Activated naive CD8-positive, alpha-beta T cell treated with anti-CD3 and anti-CD28 coated beads, Interleukin-2, amount 50 U/mL, for 24 hours (primary cell): ENCODE measurements around the gene RDH5.

Source experiments
- ATAC-seq: fragments of 150-1000 bp; cut with Tn5 transposase; one replicate; pipeline ENCODE4 v1.10.0; 2021
- DNase-seq: peaks from one replicate; pipeline ENCODE4 v3.0.0; 2021
- H3K27ac Mint-ChIP-seq: one replicate; pipeline ENCODE4 v1.8.0; 2021; ENCODE audit warnings: mild to moderate bottlenecking, mixed read lengths
- H3K27me3 Mint-ChIP-seq: one replicate; pipeline ENCODE4 v1.8.0; 2021; ENCODE audit warnings: mixed read lengths
- H3K36me3 Mint-ChIP-seq: one replicate; pipeline ENCODE4 v1.8.0; 2021; ENCODE audit warnings: low read depth, mixed read lengths
- H3K4me1 Mint-ChIP-seq: one replicate; pipeline ENCODE4 v1.8.0; 2021; ENCODE audit warnings: mixed read lengths
- H3K4me3 Mint-ChIP-seq: one replicate; pipeline ENCODE4 v1.8.0; 2021; ENCODE audit warnings: mild to moderate bottlenecking, moderate library complexity, mixed read lengths
- H3K9me3 Mint-ChIP-seq: one replicate; pipeline ENCODE4 v1.8.0; 2021; ENCODE audit warnings: mixed read lengths

RDH5 gene

DNA sequence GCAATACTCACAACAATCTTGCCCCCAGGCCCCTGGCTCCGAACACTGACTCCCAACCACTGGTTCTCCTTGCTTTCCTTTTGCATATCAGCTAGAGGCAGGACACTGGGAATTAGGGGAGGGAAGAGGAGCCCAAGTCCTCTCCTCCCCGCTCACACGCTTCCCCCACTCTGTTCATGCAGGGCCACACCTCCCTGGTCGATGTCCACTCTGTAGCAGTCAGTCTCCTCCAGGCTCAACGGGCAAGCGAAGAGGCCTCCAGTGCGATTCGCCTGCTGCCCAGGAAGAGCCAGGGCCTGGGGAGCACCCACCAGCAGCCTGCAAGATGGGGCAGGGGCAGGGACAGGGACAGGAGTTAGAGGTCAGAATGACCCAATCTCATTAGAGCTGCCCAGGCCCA is 17.3 kb upstream of the RDH5 start:
- Mint-ChIP-seq H3K4me3 (no peak overlapping the region), H3K36me3 (no peaks in the 10 kb centered on the region), H3K4me1 (peaks cover 6% of the 10 kb centered on the region), H3K9me3 (no peaks in the 10 kb centered on the region), H3K27me3 (peaks cover 14% of the 10 kb centered on the region), H3K27ac (no peak overlapping the region)
- no peak for DNase-seq
- no peak for ATAC-seq

DNA sequence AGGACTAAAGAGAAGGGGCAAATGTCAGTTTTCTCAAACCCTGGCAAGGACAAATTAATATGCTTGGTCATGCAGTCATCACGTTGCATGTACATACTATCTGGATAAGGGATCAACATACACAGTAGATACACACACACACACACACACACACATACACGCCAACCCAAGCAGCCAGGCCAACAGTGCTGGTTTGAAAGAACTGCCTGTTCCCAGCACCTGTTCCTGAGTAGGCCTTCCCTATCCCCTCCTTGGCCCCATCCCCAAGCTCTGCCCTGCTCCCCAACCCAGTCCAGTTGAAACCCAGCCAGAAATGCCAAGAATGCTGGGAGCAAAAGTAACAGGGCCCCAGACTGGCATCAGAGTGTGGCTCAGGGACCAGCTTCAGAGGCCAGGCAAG is 16.9 kb upstream of the RDH5 start:
- Mint-ChIP-seq H3K4me1 (peaks cover 10% of the 10 kb centered on the region), H3K27ac (no peak overlapping the region), H3K27me3 (peaks cover 17% of the 10 kb centered on the region), H3K9me3 (no peaks in the 10 kb centered on the region), H3K4me3 (no peak overlapping the region), H3K36me3 (no peaks in the 10 kb centered on the region)
- ATAC-seq (no peak), DNase-seq (no peak)

DNA sequence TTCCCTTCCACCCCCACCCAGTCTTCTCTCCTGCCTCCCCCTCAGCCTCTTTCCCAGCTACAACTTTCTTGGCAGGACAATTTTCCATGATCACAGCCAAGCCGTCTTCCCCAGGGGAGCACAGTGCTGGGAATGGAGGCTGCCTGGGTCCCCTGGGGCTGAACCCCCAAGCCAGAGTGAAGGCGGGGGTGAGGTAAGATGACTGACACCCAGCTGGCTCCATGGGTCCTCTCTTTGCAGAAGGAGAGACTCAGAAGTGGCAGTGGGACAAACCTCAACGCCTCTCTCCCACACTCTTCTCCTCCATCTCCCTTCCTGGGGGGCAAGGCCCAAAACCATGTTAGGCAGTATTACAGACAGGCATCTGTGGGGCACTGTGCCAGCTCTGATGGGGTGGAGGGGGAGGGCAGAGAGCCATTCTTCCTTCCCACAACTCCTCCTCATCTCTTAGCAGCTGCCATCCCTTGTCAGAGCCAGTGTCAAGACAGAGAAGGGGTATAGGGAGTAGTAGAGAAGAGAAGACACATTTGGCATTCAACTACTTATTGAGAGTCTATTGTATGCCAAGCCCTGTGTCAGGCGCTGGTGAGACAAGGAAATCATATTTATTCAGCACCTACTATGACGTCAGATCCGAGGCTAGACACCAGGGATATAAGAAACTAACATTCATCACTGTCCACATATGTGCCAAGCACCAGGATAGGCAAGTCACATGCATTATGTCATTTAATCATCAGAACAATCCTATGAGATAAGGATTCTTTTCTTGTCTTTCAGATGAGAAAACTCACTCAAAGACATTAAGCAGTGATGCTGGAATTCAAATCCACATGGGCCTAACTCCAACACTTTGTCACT is 16.1 kb upstream of the RDH5 start:
- Mint-ChIP-seq H3K9me3 (no peaks in the 10 kb centered on the region), H3K27ac (no peak overlapping the region), H3K4me3 (no peak overlapping the region), H3K27me3 (peaks cover 24% of the 10 kb centered on the region), H3K4me1 (peaks cover 17% of the 10 kb centered on the region), H3K36me3 (no peaks in the 10 kb centered on the region)
- ATAC-seq = no peak
- no peak for DNase-seq

DNA sequence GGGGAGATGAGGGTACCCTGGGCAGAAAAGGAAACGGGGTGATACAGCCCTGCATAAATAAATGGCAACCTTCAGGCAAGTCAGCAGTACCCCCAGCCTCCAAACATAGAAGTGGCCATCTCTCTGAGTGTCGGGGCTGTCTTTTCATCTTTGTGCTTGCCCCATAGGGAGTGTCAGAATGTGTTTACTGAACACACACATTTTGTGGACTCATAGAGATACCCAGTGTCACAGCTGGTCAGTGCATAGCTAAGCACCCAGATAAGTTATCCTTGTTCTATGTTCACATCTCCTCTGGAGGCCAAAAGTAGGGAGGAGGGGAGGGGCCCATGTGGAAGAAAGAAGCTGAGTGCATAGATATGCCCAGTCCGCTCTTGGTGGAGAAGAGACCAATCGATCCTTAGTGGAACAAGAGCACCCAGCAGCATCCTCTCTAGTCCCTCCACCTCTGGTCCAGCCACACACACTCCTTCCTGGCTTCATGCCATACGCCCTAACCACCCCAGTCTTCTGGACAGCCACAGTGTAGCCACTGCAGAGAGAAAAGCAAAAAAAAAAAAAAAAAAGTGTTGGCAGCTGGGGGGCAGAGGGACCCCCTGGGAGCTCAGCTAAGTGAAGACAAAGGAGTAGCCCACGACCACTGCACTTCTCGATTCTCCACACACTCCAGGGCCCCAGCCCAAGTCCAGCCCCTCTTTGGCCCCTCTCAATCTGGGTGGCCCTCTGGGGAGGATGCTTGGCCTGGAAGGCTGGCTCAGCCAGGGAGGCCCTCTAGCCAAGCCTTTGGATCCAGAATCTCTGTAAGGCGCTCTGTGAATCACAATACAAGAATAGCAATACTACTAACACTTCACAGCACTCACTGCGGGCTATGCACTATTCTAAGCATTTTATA is 15.1 kb upstream of the RDH5 start:
- Mint-ChIP-seq H3K36me3 (no peaks in the 10 kb centered on the region), H3K4me3 (no peak overlapping the region), H3K4me1 (peaks cover 18% of the 10 kb centered on the region), H3K27me3 (peaks cover 30% of the 10 kb centered on the region), H3K27ac (no peak overlapping the region), H3K9me3 (no peaks in the 10 kb centered on the region)
- ATAC-seq (no peak), DNase-seq (no peak)

DNA sequence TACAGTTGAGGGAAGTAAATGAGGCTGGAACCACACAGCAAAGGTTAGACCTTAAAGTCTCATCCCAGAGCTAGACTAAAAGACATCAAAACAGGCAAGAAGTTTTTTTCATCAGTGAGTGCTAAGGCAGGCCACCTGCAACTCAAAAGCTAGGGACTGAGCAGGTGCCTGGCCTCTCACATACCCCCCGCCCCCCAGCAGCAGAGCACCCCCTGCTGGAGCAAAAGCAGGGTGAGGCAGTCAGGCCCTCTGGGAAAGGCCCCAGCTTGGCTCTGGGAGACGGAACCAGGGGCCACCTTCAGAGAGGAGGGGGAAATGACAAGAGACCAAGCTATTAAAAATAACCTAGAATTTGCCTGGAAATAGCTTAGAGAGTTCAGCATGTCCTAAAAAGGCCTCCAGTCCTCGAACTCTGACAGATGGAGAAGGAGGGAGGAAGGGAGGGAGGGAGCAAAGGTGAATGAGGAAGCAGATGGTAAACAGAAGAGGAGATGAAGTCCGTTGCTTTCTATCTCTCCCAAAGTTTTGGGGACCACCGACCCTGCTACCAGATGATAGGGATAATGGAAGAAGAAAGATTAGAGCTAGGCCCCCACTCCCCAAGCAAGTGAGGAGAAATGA is 14.3 kb upstream of the RDH5 start:
- H3K4me3 Mint-ChIP-seq = no peak overlapping the region
- ATAC-seq = peak; percentile 42
- H3K36me3 Mint-ChIP-seq = no peaks in the 10 kb centered on the region
- no peaks in the 10 kb centered on the region for H3K9me3 Mint-ChIP-seq
- no peak for DNase-seq
- H3K4me1 Mint-ChIP-seq = peaks cover 18% of the 10 kb centered on the region
- H3K27ac Mint-ChIP-seq = no peak overlapping the region
- peaks cover 30% of the 10 kb centered on the region for H3K27me3 Mint-ChIP-seq

DNA sequence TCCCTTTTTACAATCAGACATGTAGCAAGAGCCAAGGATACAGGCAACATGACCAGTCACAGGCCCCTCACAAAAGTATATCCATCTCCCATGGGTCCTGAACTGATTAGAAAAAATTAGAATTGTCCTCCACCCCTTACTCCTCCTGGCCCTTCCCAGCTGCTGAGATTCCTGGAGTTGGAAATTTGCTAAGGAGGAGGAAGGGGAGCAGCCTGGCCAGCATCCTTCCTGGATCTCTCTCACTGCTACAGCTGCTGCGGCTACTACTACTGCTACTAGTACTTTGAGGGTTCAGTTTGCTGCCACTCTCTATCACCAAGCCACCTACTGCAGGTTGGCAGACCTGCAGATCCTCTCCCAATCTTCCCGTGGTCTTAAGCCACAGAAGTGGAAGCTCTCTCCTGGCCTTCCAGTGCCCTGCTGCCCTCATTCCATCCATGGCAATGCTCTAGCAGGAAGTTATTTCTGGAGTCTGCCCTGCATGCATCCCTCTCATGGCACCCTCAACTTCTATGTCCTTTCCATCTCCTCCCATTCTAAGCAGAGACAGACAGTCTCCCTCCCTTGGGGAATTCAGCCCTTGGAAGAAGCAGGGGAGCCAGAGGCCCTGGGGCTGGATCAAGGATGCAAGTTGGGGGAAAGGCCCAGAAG is 13.5 kb upstream of the RDH5 start:
- Mint-ChIP-seq H3K4me3 (peak overlapping the region; percentile 57), H3K27ac (no peak overlapping the region), H3K9me3 (no peaks in the 10 kb centered on the region), H3K36me3 (no peaks in the 10 kb centered on the region), H3K4me1 (peaks cover 18% of the 10 kb centered on the region), H3K27me3 (peaks cover 30% of the 10 kb centered on the region)
- ATAC-seq (no peak), DNase-seq (no peak)

DNA sequence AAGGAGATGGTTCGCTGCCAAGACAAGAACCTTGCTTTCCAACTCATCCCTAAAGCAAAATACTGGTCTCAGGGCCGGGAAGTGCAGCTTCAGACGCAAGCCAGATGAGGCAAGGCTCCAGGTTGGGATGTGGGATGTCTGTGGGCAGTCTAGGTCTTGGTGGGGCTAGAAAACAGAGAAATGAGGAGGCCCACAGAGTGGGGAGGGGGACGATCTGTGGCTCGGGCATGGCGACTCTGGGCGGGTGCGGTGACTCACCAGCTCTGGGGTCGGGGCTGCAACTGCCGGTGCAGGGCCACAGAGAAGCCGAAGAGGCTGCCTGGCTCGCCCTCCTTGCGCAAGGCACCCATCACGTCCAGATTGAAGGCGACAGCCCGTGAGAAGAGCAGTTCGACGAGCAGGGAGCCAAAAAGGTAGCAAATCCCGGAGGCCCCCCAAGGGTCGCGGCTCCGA is 12.9 kb upstream of the RDH5 start:
- H3K36me3 Mint-ChIP-seq = no peaks in the 10 kb centered on the region
- H3K27me3 Mint-ChIP-seq = peaks cover 28% of the 10 kb centered on the region
- peaks cover 18% of the 10 kb centered on the region for H3K4me1 Mint-ChIP-seq
- peak overlapping the region; percentile 57 for H3K4me3 Mint-ChIP-seq
- DNase-seq (no peak), ATAC-seq (peak; percentile 31)
- no peaks in the 10 kb centered on the region for H3K9me3 Mint-ChIP-seq
- H3K27ac Mint-ChIP-seq = no peak overlapping the region

DNA sequence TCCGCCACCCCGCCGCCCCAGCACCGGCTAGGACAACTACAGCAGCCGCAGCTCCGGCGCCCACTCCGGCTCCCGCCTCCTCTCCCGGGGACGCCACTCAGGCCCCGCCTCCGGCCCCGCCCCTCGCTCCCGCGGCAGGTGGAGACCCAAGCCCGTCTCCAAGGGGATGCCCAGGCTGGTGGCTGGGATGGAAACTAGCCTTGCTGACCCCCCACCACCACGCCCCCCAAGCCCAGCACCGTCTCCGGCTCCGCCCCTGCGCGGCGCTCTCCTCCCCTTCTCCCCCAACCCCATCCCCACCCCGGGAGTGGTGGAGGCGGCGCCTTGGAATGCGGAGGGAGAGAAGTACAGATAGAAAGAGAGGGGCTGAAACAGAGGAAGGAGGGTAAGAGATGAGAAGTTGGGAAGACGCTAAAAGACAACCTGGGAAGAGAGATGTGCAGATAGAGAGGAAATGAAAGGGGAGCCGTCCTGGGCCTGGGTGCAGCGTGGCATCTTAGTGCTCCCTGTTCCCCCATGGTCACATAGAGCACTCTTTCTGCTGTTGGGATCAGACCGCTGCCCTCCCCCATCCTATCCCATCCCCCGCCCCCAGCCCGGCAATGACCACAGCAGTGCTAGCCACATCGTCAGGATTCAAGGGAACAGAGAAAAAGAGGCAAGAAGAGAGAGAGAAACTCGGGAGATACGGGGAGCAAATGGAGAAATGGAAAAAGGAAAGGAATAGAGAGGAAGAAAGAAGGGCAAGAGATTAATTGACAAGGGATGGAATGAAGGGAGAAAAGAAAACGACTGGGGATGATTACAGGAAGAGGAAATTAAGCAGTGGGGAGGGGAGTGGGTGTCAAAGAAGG is 12.1 kb upstream of the RDH5 start, which contains the start of gene ITGA7:
Gene ITGA7, minus strand, starts transcription at position 64 of the 854 bp plus-strand sequence. CDS start 222 bp downstream, outside the sequence.
- peaks cover 28% of the 10 kb centered on the region for H3K27me3 Mint-ChIP-seq
- peak within 1 kb of the TSS; percentile 73 for H3K4me3 Mint-ChIP-seq
- H3K9me3 Mint-ChIP-seq = no peaks in the 10 kb centered on the region
- no peak within 1 kb of the TSS for H3K27ac Mint-ChIP-seq
- H3K4me1 Mint-ChIP-seq = peaks cover 18% of the 10 kb centered on the region
- ATAC-seq (peak; percentile 38), DNase-seq (peak; percentile 64)
- H3K36me3 Mint-ChIP-seq = no peaks in the 10 kb centered on the region

DNA sequence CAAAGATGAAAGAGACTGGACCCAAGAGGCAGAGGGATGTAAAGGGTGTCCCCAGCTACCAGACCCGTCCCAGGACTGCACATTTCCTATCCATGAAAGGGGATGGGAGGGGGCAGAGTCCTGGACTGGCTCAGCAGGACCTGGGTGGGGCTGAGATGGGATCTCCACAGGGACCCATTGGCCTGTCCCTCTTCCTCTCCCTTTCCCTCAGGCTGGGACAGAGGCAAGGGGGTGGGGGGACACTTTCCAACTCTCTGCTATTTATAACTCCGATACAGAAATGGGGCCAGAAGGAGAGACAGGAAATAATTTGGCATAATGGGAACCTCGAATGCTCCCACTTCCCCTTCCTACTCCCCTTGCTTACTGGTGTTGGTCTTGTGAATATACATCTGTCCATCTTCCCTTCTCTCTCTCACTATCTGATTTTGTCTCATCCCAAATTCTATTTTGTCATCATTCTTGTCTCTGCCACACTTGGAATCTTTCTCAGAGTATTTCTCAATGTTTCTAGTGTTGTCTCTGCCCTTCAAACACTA is 11.4 kb upstream of the RDH5 start:
- no peaks in the 10 kb centered on the region for H3K9me3 Mint-ChIP-seq
- peaks cover 28% of the 10 kb centered on the region for H3K27me3 Mint-ChIP-seq
- ATAC-seq (no peak), DNase-seq (no peak)
- H3K4me1 Mint-ChIP-seq = peaks cover 18% of the 10 kb centered on the region
- H3K36me3 Mint-ChIP-seq = no peaks in the 10 kb centered on the region
- no peak overlapping the region for H3K27ac Mint-ChIP-seq
- H3K4me3 Mint-ChIP-seq = peak overlapping the region; percentile 73

DNA sequence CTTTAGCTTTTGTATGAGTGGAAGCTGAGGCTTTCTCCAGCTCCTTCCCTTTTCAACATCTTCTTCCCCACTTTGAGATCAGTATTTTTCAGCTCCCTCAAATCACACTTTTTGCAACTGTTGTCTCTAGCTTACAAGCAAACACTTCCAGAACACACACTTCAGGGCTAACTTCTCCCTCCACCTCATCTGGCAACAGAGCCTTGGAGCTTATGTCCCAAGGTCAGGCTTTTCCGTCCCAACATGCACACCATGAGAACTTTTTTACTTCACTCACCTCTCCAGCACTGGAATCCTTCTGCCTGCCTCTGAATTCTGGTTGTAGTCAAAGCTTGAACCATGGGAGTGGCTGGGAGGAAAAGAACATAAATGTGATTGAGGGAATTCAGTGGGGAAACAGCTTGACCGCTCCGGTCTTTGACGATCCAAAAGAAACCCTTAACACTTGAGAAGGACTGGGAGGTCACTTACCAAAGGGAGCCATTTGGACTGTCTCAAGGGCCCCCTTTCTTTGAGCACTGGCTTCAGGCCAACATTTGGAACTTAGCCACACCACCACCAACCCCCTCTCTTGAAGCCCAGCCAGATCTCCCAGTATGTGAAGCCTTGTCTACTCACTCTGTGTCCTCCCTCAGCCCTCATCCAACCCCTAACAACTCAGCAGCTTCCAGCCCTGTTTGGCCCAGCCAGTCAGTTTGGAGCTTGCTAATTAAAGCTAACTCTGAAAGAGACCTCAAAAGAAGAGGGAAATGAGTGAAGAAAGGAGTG is 8.2 kb upstream of the RDH5 start:
- peaks cover 34% of the 10 kb centered on the region for H3K4me1 Mint-ChIP-seq
- no peak overlapping the region for H3K27ac Mint-ChIP-seq
- no peak overlapping the region for H3K4me3 Mint-ChIP-seq
- peaks cover 24% of the 10 kb centered on the region for H3K27me3 Mint-ChIP-seq
- peaks cover 5% of the 10 kb centered on the region for H3K36me3 Mint-ChIP-seq
- ATAC-seq (no peak), DNase-seq (no peak)
- H3K9me3 Mint-ChIP-seq = no peaks in the 10 kb centered on the region

DNA sequence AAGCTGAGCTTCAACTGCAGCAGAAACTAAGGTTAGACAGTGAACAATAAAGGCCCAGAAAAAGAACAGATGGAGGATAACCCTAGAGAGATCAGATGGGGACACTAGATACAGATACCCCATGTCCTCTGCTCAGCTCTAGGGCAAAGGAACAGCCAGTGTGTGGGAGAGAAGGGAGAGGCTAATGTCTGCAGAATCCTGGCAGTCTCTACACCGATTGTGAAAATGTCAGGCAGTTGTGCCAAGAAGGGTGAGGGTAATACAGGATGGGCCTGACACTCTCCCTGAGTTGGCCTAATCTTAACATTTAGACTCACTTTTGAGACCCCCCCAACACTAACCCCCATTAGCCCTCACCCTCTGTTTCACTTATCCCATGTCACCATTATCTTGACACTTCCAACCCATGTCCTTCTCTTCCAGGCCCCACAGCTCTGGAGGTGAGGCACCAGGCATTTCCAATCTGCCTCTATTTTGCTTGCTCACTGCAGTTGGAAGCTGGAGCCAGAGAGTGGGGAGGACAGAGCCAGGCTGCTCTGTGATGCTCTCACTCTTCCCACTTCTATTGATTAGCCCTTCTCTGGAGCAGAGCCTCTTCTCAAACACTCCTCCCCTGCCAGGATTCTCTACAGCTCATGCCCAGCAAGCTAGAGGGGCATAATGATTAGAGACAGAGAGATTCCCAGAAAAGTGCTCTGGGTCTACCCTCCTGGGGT is 7.3 kb upstream of the RDH5 start:
- H3K9me3 Mint-ChIP-seq = no peaks in the 10 kb centered on the region
- ATAC-seq (no peak), DNase-seq (no peak)
- peaks cover 20% of the 10 kb centered on the region for H3K27me3 Mint-ChIP-seq
- peaks cover 38% of the 10 kb centered on the region for H3K4me1 Mint-ChIP-seq
- no peak overlapping the region for H3K4me3 Mint-ChIP-seq
- no peak overlapping the region for H3K27ac Mint-ChIP-seq
- peaks cover 5% of the 10 kb centered on the region for H3K36me3 Mint-ChIP-seq

DNA sequence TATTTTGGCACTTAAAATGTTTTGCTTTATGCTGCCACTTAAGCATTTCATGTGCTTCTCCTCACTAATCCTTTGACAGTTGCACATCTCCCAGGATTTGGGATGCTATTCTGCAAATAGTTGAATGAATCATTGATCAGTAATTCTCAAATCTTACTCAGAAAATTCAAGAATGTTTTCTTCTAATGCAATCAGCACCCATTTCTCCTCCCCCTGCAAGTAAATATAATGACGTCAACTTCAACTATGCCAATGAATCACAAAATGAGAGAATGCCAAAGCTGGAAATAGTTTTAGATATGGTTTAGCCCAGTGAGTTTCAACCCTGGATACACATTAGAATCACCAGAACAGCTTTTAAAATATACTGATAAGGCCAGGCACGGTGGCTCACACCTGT is 6.5 kb upstream of the RDH5 start:
- H3K9me3 Mint-ChIP-seq = no peaks in the 10 kb centered on the region
- no peak overlapping the region for H3K4me3 Mint-ChIP-seq
- peaks cover 14% of the 10 kb centered on the region for H3K27me3 Mint-ChIP-seq
- H3K27ac Mint-ChIP-seq = no peak overlapping the region
- DNase-seq = no peak
- H3K4me1 Mint-ChIP-seq = peaks cover 38% of the 10 kb centered on the region
- peaks cover 5% of the 10 kb centered on the region for H3K36me3 Mint-ChIP-seq
- no peak for ATAC-seq
